HepG2 (cell line): ENCODE data around the gene SASH1.

Experiments
- BRCA1 ChIP-seq: sonication (generic); formaldehyde crosslinking; IDR thresholded peaks from 2 replicates; pipeline ENCODE4 v1.4.0; 2020; ENCODE audit warnings: missing genetic modification reagents
- CAMTA2 ChIP-seq: sonication (generic); formaldehyde crosslinking; IDR thresholded peaks from 2 replicates; pipeline ENCODE4 v1.4.0; 2020; ENCODE audit warnings: mild to moderate bottlenecking, missing genetic modification reagents, borderline replicate concordance
- CHD2 ChIP-seq: IDR thresholded peaks from 2 replicates; pipeline ENCODE4 v1.6.1; 2011; ENCODE audit warnings: low read depth, low read length, improper control_type of control experiment
- FOXM1 ChIP-seq: sonication (generic); formaldehyde crosslinking; IDR thresholded peaks from 2 replicates; pipeline ENCODE4 v1.5.0; 2020; ENCODE audit warnings: missing genetic modification reagents
- MXI1 ChIP-seq: IDR thresholded peaks from 3 replicates; pipeline ENCODE4 v1.6.1; 2012; ENCODE audit warnings: low read depth, low read length, inconsistent platforms, borderline replicate concordance
- NR2F1 ChIP-seq, 2 experiments: fragments of 450-650 bp in 1 of 2; formaldehyde crosslinking in 1 of 2; IDR thresholded peaks; 2 replicates each; pipeline versions ENCODE4 v1.5.0 to v1.6.1; 2016 to 2020; ENCODE audit warnings: mild to moderate bottlenecking in 1 of 2, missing compliant biosample characterization in 1 of 2, missing genetic modification reagents in 1 of 2, moderate library complexity in 1 of 2
- TF ChIP-seq, protein P1 (sequence below): sonication (generic); formaldehyde crosslinking; IDR thresholded peaks from 2 replicates; pipeline ENCODE4 v1.5.0; 2020; ENCODE audit warnings: mild to moderate bottlenecking, missing genetic modification reagents, moderate library complexity

DNA sequence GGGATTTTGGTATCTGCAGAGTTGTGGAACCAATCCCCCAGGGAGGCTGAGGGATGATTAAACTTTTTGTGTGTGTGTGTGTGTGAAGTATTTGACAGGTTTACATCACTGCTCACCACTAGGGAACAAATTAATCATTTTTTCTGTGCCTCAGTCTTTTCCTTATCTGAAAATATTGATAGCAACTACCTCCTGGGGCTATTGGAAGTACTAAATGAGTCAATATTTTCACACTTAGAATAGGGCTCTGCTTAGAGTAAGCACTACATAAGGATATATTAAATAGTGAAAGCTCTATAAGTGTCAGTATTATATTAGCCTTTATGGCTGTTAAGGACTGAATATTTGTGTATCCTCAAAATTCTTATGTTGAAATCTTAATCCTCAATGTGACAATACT is 249.0 kb downstream of the SASH1 start:
- TF ChIP-seq FOXM1 (CRISPR knock-in tag): no peak
- no peak for TF ChIP-seq MXI1
- TF ChIP-seq NR2F1 (CRISPR knock-in tag; IDR thresholded peaks at IDR 0.05): no peak
- TF ChIP-seq BRCA1 (CRISPR knock-in tag): no peak
- no peak for TF ChIP-seq CHD2
- TF ChIP-seq, protein P1, sequence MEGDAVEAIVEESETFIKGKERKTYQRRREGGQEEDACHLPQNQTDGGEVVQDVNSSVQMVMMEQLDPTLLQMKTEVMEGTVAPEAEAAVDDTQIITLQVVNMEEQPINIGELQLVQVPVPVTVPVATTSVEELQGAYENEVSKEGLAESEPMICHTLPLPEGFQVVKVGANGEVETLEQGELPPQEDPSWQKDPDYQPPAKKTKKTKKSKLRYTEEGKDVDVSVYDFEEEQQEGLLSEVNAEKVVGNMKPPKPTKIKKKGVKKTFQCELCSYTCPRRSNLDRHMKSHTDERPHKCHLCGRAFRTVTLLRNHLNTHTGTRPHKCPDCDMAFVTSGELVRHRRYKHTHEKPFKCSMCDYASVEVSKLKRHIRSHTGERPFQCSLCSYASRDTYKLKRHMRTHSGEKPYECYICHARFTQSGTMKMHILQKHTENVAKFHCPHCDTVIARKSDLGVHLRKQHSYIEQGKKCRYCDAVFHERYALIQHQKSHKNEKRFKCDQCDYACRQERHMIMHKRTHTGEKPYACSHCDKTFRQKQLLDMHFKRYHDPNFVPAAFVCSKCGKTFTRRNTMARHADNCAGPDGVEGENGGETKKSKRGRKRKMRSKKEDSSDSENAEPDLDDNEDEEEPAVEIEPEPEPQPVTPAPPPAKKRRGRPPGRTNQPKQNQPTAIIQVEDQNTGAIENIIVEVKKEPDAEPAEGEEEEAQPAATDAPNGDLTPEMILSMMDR (CRISPR knock-in tag): no peak
- no peak for TF ChIP-seq CAMTA2 (CRISPR knock-in tag)
